ENCODE measurements around the gene SHB. TPM values are rescaled to one million over a fixed set of nuclear protein-coding genes. Genes with fewer than 3 reads are reported as not detected.
A peak's percentile ranks its signal among the peaks of the same experiment; 100 is the strongest.

The SHB gene
- total RNA-seq, 4 donors from 2014 or later = 12.3 to 22.9 (median 16.3) TPM

DNA sequence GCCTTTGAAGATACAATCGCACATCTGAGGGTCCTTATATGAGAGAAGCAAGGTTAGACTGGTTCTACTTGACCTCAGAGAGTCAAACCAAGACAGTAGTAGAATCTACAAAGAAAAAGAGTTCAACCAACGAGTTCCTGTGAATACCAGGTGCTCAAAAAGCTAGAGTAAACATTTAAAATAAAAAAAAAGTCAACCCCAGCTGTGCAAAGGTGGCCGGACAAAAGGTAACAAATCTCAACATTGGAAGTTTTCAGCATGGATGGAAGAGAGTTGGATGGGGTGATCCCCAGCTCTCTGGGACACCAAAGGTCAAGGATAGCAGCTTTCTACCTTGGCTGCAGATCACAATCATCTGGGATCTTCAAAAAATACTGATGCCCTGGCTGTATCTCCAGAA lies 14.4 kb downstream of the SHB start:
- Histone ChIP-seq H3K9me3 (no peaks in the 10 kb centered on the region), H3K27me3 (no peaks in the 10 kb centered on the region), H3K36me3 (no peaks in the 10 kb centered on the region), H3K4me1 (no peaks in the 10 kb centered on the region), H3K4me3 (no peak overlapping the region), H3K27ac (no peak overlapping the region)
- TF ChIP-seq EP300 (IDR thresholded peaks at IDR 0.05) = no peak
- TF ChIP-seq POLR2AphosphoS5 (IDR thresholded peaks at IDR 0.05) = no peak
- TF ChIP-seq POLR2A (IDR thresholded peaks at IDR 0.05) = no peak
- TF ChIP-seq, protein P1, sequence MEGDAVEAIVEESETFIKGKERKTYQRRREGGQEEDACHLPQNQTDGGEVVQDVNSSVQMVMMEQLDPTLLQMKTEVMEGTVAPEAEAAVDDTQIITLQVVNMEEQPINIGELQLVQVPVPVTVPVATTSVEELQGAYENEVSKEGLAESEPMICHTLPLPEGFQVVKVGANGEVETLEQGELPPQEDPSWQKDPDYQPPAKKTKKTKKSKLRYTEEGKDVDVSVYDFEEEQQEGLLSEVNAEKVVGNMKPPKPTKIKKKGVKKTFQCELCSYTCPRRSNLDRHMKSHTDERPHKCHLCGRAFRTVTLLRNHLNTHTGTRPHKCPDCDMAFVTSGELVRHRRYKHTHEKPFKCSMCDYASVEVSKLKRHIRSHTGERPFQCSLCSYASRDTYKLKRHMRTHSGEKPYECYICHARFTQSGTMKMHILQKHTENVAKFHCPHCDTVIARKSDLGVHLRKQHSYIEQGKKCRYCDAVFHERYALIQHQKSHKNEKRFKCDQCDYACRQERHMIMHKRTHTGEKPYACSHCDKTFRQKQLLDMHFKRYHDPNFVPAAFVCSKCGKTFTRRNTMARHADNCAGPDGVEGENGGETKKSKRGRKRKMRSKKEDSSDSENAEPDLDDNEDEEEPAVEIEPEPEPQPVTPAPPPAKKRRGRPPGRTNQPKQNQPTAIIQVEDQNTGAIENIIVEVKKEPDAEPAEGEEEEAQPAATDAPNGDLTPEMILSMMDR (IDR thresholded peaks at IDR 0.05) = no peak
- WGBS = 73% methylated on average over 3 of the region's 3 CpGs
- DNase-seq (ENCODE audit: low spot score in 2 of 2) = no peak

DNA sequence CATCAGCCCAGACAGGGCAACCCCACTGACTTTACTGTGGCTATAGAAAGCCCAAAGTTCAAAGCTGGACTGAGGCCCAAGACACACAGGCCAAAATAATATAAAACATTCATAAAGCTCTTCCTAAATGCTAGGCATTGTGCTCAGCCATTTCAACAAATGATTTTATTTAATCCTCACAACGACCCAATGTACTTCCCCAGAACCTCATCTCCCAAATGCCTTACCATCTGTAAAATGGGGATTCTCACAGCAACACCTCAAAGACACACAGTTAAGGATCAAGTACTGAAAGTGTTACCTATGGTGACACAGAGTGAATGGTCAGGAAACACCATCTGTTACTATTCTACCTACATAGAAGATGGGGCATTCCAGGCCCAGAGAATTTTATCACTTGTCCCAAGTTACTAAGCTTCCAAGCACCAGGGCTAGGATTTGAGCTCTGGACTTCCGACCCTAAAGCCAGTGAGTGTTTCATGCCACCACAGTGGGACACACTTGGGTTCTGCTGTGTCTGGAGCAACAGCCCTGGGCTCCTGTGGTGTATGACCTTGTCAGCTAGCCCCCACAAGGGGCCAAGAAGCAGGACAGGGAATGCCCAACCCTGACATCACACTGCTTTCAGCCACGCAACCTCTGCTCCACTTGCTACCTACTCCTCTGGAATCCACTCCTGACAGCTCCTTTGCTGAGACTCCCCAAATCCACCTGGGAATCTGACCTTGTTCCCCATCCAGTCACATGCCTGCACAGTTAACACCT lies 15.1 kb downstream of the SHB start:
- TF ChIP-seq POLR2A (IDR thresholded peaks at IDR 0.05) (no peak), POLR2AphosphoS5 (IDR thresholded peaks at IDR 0.05) (no peak), EP300 (IDR thresholded peaks at IDR 0.05) (no peak)
- TF ChIP-seq, protein P1 (IDR thresholded peaks at IDR 0.05) = no peak
- no peak for DNase-seq (ENCODE audit: low spot score in 2 of 2)
- Histone ChIP-seq H3K4me3 (no peak overlapping the region), H3K27ac (no peak overlapping the region), H3K36me3 (no peaks in the 10 kb centered on the region), H3K9me3 (no peaks in the 10 kb centered on the region), H3K4me1 (peaks cover under 1% of the 10 kb centered on the region), H3K27me3 (no peaks in the 10 kb centered on the region)
- 81% methylated on average over 3 of the region's 3 CpGs for whole genome bisulfite sequencing

DNA sequence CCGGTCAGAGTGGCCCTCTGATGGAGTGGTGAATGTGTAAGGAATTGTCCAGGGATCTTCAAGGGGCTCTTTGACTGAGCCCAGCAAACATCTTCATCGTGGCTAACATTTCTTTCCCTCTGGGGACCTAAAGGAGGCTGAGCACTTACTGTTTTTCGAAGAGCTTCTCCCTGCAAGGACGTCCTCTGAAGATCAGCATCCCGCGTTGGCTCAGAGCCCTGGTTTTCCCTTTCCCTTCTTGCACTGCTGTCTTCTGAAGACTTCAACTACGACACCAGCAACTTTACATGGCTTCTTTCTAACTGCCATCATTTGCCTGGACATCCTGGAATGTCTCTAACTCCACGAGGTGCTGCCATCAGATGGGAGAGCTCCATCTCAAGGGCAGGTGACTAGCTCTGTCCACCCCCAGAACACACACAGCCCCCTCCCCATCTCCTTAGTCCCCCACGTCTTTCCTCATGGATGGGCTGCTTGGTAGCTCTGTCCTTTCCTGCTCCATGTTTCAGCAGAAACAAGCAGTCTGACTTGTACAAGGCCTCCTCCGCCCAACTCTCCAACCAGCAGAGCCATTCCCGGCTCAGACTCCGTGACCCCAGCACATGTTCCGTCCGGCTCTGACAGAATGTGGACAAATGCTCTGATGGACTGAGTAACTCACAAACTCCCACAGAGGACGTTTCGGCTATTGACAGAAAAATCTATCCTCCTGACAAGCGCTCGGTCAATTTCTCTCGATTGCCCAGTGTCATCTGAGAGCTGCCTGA lies 17.1 kb downstream of the SHB start:
- 88% methylated on average over 19 of the region's 19 CpGs for WGBS
- no peak overlapping the region for H3K4me3 ChIP-seq
- no peaks in the 10 kb centered on the region for H3K27me3 ChIP-seq
- H3K4me1 ChIP-seq = peaks cover 20% of the 10 kb centered on the region
- no peaks in the 10 kb centered on the region for H3K9me3 ChIP-seq
- H3K36me3 ChIP-seq = no peaks in the 10 kb centered on the region
- DNase-seq (ENCODE audit: low spot score in 2 of 2) = no peak
- no peak overlapping the region for H3K27ac ChIP-seq
- TF ChIP-seq POLR2A (IDR thresholded peaks at IDR 0.05) (no peak), POLR2AphosphoS5 (IDR thresholded peaks at IDR 0.05) (no peak), EP300 (IDR thresholded peaks at IDR 0.05) (no peak)
- TF ChIP-seq, protein P1 (IDR thresholded peaks at IDR 0.05) = no peak

DNA sequence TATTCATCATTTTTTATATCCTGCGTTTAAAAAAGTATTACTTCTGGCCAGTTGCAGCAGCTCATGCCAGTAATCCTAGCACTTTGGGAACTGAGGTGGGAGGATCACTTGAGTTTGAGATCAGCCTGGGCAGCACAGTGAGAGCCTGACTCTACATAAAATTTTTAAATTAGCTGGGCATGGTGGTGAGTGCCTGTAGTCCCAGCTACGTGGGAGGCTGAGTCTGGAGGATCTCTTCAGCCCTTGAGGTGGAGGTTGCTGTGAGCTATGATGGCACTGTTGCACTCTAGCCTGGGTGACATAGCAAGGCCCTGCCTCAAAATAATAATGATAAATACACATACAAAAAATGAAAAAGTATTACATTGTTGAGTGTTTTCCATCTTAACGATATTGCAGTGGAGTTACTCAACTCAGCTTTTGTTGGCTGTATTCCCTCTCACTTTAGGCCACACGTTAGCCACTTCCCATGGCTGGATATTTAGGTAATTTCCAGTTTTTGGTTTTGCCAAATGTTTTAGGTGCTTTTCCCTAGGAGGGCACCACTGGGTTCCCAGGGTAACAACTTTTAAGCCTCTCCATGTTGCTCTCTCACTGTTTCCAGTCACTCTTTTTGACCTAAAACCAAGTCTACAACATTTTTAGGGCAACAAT lies 20.6 kb downstream of the SHB start:
- no peak for TF ChIP-seq EP300 (IDR thresholded peaks at IDR 0.05)
- TF ChIP-seq POLR2AphosphoS5 (IDR thresholded peaks at IDR 0.05) = no peak
- TF ChIP-seq, protein P1 (IDR thresholded peaks at IDR 0.05) = no peak
- no peak for TF ChIP-seq POLR2A (IDR thresholded peaks at IDR 0.05)
- 47% methylated on average over 4 of the region's 4 CpGs for WGBS
- H3K27ac ChIP-seq = peak overlapping the region; percentile 71
- no peaks in the 10 kb centered on the region for H3K9me3 ChIP-seq
- H3K27me3 ChIP-seq = no peaks in the 10 kb centered on the region
- H3K4me3 ChIP-seq = no peak overlapping the region
- H3K4me1 ChIP-seq = peaks cover 45% of the 10 kb centered on the region
- DNase-seq (ENCODE audit: low spot score in 2 of 2) = no peak
- H3K36me3 ChIP-seq = no peaks in the 10 kb centered on the region
